Skeletal muscle satellite cell (primary cell): ENCODE measurements around the gene ZDHHC9.

Experiments used
- H3K27me3 ChIP-seq: 2 replicates; pipeline ENCODE4 v1.7.0; 2013; ENCODE audit warnings: low read length; ENCODE audit not compliant: control insufficient read depth, insufficient read depth
- H3K36me3 ChIP-seq: 2 replicates; pipeline ENCODE4 v1.7.0; 2013; ENCODE audit warnings: mild to moderate bottlenecking, control low read depth, low read length; ENCODE audit not compliant: insufficient read depth
- H3K4me1 ChIP-seq: 2 replicates; pipeline ENCODE4 v1.7.0; 2013; ENCODE audit warnings: low read length; ENCODE audit not compliant: control insufficient read depth, insufficient read depth
- H3K4me2 ChIP-seq: 2 replicates; pipeline ENCODE4 v1.7.0; 2013; ENCODE audit warnings: mild to moderate bottlenecking, low read length
- H3K4me3 ChIP-seq: 2 replicates; pipeline ENCODE4 v1.7.0; 2013; ENCODE audit warnings: low read length
- H3K9ac ChIP-seq: 2 replicates; pipeline ENCODE4 v1.7.0; 2013; ENCODE audit warnings: mild to moderate bottlenecking, low read depth, low read length, moderate library complexity
- H3K9me3 ChIP-seq: replicated peaks from 2 replicates; pipeline ENCODE4 v1.7.0; 2013; ENCODE audit warnings: mild to moderate bottlenecking, control low read depth, low read length

The ZDHHC9 gene

DNA sequence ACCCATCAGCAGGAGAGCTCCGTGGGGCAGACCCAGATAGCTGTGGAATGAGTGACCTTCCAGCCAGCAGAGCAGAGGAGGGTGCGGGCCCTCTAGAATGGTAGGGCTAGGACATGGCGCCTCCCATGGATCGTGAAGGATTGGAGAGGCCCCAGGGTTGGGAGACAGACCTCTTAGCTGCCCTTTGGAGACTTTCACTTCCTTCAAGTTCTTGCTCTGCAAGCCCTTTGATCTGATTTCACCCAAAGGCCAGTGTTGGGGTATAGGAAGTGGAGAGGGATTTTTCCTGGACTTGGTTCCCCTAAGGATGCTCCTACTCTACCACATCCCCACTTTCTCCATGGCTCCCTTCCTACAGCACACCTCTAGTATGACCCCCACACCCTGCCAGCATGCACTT is 61.0 kb downstream of the ZDHHC9 start:
- no peaks in the 10 kb centered on the region for H3K9me3 ChIP-seq
- no peaks in the 10 kb centered on the region for H3K4me1 ChIP-seq
- peaks cover 5% of the 10 kb centered on the region for H3K27me3 ChIP-seq
- H3K4me3 ChIP-seq, result no peak overlapping the region
- no peak overlapping the region for H3K9ac ChIP-seq
- H3K36me3 ChIP-seq, result no peaks in the 10 kb centered on the region
- no peak overlapping the region for H3K4me2 ChIP-seq

DNA sequence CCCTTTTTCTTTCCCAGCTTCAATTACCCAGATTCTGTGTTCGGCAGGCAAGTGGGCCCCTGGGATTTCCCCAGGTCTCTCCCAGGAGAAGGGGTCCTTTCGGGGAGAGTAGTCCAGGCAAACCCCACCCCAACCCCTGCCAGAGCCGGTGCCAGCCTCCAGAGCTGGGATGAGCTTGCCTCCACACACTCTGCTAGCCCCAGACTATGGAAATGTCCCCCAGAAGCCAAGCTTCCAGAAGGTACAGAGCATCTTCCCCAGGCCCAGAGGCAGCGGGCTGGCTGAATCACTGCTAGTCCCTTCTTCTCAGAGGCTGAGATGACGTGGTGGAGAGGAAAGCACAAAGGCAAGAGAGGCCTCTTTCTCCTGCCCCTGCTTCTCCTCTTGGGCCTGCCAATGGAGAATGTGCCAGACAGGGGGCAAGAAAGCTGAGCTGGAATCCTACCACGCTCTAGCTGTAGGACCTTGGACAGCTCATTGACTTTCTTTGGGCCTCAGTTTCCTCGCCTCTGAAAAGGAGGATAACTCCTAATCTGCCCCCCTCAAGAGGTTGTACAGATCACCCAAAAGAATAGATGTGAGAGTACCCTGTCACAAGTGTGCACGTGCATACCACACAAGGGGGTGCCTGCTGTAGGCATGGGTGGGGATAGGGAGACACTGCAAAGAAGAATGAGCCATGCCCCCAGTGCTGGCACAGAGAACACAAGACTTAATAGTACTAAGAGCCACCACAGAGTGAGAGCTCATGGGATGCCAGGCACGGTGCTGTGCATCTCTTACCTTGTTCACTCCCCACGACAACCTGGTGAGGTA is 61.8 kb downstream of the ZDHHC9 start:
- Histone ChIP-seq H3K27me3 (peaks cover 5% of the 10 kb centered on the region), H3K9ac (no peak overlapping the region), H3K4me3 (no peak overlapping the region), H3K36me3 (no peaks in the 10 kb centered on the region), H3K4me1 (no peaks in the 10 kb centered on the region), H3K9me3 (no peaks in the 10 kb centered on the region), H3K4me2 (no peak overlapping the region)

DNA sequence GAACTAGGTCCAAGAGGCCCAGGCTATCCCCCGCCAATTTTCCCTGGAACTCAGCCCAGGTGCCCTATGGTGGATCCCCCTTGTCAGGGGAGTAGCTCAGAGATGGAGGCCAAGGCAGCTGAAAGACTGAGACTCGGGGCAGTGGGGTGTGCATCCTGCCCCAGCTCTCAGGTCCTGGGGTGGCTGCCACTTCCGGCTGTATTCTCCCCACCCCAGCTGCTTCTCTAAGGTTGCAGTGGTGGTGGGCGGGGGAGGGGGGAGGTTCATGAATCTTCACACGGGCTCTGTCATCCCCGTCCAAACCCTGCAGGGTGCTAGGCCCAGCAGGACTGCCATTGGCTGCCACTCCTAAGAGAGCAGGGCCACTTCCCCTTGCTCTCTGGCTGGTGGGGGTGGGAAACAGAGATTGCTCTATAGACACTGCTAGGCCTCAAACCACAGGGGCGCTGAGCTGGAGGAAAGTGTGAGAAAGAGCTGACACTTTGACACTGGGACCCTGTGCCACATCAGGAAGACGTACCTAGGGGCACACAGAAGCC is 62.5 kb downstream of the ZDHHC9 start:
- Histone ChIP-seq H3K9ac (no peak overlapping the region), H3K27me3 (peaks cover 5% of the 10 kb centered on the region), H3K4me2 (no peak overlapping the region), H3K4me3 (no peak overlapping the region), H3K4me1 (no peaks in the 10 kb centered on the region), H3K36me3 (no peaks in the 10 kb centered on the region), H3K9me3 (no peaks in the 10 kb centered on the region)

- Histone ChIP-seq H3K9ac (no peak overlapping the region), H3K36me3 (no peaks in the 10 kb centered on the region), H3K4me2 (no peak overlapping the region), H3K9me3 (no peaks in the 10 kb centered on the region), H3K4me3 (no peak overlapping the region), H3K27me3 (peaks cover 5% of the 10 kb centered on the region), H3K4me1 (no peaks in the 10 kb centered on the region)
Observed at GRCh38 chrX:129780441-129781105, 63.1 kb downstream of the ZDHHC9 start.

DNA sequence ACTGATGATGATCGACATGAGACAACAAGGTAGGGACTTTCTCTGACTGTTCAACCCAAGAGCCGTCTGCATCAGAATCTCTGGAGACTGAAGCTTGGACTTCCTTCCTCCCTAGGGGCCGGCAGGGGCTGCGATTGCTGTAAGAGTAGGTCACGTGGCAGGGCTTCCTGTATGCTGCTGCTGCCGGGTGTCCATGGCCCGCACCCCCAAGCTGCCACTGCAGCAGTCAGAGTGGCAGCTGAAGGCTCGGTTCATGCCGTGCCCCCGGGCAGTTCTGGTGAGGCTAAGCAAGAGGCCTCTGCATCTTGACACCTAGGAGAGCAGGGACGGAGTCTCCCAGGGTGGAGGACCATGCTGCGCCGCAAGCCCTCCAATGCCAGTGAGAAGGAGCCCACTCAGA is 63.9 kb downstream of the ZDHHC9 start, which contains the start of gene SASH3:
Gene SASH3, plus strand, starts transcription at position 203 of the 400 bp plus-strand sequence. Its CDS starts 149 bp downstream, at position 352.
- no peaks in the 10 kb centered on the region for H3K36me3 ChIP-seq
- peaks cover 5% of the 10 kb centered on the region for H3K27me3 ChIP-seq
- H3K4me3 ChIP-seq, result no peak within 1 kb of the TSS
- no peak within 1 kb of the TSS for H3K9ac ChIP-seq
- no peaks in the 10 kb centered on the region for H3K4me1 ChIP-seq
- H3K9me3 ChIP-seq, result no peaks in the 10 kb centered on the region
- H3K4me2 ChIP-seq, result no peak within 1 kb of the TSS

DNA sequence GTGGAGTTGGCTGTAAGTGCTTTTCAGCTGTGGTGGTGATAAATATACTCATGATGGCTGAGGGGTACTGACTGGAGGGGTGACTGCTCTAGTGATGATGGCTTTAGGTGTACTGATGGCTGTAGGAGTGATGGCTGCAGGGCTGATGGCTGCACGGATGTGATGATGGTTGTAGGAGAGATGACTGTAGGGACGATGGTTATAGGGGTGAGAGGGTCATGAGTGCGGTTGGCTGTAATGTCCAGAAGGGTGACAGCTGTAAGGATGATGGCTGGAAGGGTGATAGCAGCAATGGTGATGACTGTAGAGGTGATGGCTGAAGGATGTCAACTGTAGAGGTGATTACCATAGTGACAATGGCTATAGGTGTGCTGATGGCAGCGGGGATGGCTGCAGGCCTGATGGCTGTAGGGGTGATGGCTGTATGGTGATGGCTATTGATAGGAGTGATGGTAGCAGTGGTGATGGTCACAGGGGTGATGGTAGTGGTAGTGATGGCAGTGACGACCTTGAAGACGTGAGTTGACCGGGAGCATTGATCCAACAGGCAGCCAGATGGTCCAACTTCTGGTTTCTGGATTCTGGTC is 64.5 kb downstream of the ZDHHC9 start:
- Histone ChIP-seq H3K9ac (no peak overlapping the region), H3K4me3 (no peak overlapping the region), H3K4me1 (no peaks in the 10 kb centered on the region)

GRCh38 chrX:129777218-129778030 is 66.3 kb downstream of the ZDHHC9 start:
- no peaks in the 10 kb centered on the region for H3K9me3 ChIP-seq
- H3K27me3 ChIP-seq, result peaks cover 5% of the 10 kb centered on the region
- no peaks in the 10 kb centered on the region for H3K36me3 ChIP-seq
- no peak overlapping the region for H3K4me3 ChIP-seq
- no peak overlapping the region for H3K4me2 ChIP-seq
- H3K4me1 ChIP-seq, result no peaks in the 10 kb centered on the region
- H3K9ac ChIP-seq, result no peak overlapping the region

More for the DNA sequence above, 64.5 kb downstream of the ZDHHC9 start:
- H3K27me3 ChIP-seq, result peaks cover 5% of the 10 kb centered on the region
- no peaks in the 10 kb centered on the region for H3K36me3 ChIP-seq
- H3K9me3 ChIP-seq, result no peaks in the 10 kb centered on the region
- H3K4me2 ChIP-seq, result no peak overlapping the region

DNA sequence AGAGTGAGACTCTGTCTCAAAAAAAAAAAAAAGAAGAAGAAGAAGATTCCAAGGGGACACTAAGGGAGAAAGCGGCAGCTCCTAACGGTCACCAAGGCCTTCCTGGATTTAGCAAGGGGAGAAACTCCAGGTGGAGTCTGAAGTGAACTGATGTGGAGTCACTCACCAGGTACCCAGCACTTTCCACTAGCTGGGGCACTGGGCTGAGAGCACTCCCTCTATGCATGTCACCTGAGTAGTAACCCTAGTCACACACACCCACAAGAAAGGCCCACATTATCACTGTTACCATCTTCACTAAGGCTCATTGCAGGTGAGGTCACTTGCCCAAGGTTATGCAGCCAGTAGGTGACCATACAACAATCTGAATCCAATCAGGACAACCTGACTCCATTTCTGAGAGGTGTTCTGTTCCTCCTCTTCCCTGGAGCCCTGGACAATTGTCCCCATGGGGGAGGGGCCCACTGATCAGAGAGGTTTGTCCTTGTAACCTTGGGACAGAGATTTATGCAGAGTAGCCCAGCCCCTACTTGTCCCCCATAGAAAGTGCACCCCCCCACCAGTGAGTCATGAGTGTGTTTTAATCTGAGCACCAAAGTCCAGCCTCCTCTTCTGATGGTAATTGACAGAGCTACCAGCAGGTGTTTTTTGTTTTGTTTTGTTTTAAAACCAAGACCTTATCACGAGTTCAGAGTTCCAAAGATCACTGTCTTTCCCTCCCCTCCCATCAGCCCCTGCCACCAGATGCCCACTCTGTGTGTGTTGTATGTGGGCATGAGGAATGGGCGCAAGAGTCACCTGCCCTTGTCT is 69.8 kb downstream of the ZDHHC9 start:
- Histone ChIP-seq H3K4me1 (no peaks in the 10 kb centered on the region), H3K4me3 (no peak overlapping the region), H3K27me3 (peaks cover 5% of the 10 kb centered on the region), H3K9ac (no peak overlapping the region), H3K9me3 (no peaks in the 10 kb centered on the region), H3K36me3 (no peaks in the 10 kb centered on the region), H3K4me2 (no peak overlapping the region)

GRCh38 chrX:129772796-129773431 is 70.8 kb downstream of the ZDHHC9 start:
- H3K27me3 ChIP-seq, result peaks cover 5% of the 10 kb centered on the region
- H3K9ac ChIP-seq, result no peak overlapping the region
- no peaks in the 10 kb centered on the region for H3K36me3 ChIP-seq
- H3K4me1 ChIP-seq, result no peaks in the 10 kb centered on the region
- H3K4me2 ChIP-seq, result no peak overlapping the region
- no peak overlapping the region for H3K4me3 ChIP-seq
- no peaks in the 10 kb centered on the region for H3K9me3 ChIP-seq

- H3K4me1 ChIP-seq, result no peaks in the 10 kb centered on the region
- H3K4me2 ChIP-seq, result no peak overlapping the region
- H3K9me3 ChIP-seq, result no peaks in the 10 kb centered on the region
- no peak overlapping the region for H3K4me3 ChIP-seq
- H3K27me3 ChIP-seq, result peaks cover 5% of the 10 kb centered on the region
- no peak overlapping the region for H3K9ac ChIP-seq
- no peaks in the 10 kb centered on the region for H3K36me3 ChIP-seq
Observed at GRCh38 chrX:129771266-129771995, 72.3 kb downstream of the ZDHHC9 start.
